ENCODE results near the gene SDHAF3.

The SDHAF3 gene

GRCh38 chr7:97094284-97094930 is 23.1 kb upstream of the SDHAF3 start:
- Histone ChIP-seq H3K4me1 (ENCODE audit: insufficient read depth, poor library complexity, severe bottlenecking) (no peaks in the 10 kb centered on the region), H3K27me3 (ENCODE audit: insufficient read depth, poor library complexity, severe bottlenecking) (peaks cover 12% of the 10 kb centered on the region), H3K9me3 (ENCODE audit: severe bottlenecking) (no peaks in the 10 kb centered on the region), H3K27ac (ENCODE audit: poor library complexity, severe bottlenecking) (no peak overlapping the region), H3K36me3 (ENCODE audit: low read depth) (no peaks in the 10 kb centered on the region), H3K4me3 (ENCODE audit: severe bottlenecking) (no peak overlapping the region)
- DNase-seq (ENCODE audit: low spot score) (no peak), ATAC-seq (ENCODE audit: low read depth) (no peak)
- no peak for TF ChIP-seq CTCF (IDR thresholded peaks at IDR 0.05; ENCODE audit: poor library complexity, severe bottlenecking)

- ATAC-seq (ENCODE audit: low read depth): no peak
- no peak for TF ChIP-seq CTCF (IDR thresholded peaks at IDR 0.05; ENCODE audit: poor library complexity, severe bottlenecking)
- DNase-seq (ENCODE audit: low spot score): no peak
- Histone ChIP-seq H3K9me3 (ENCODE audit: severe bottlenecking) (no peaks in the 10 kb centered on the region), H3K27ac (ENCODE audit: poor library complexity, severe bottlenecking) (no peak overlapping the region), H3K4me1 (ENCODE audit: insufficient read depth, poor library complexity, severe bottlenecking) (no peaks in the 10 kb centered on the region), H3K4me3 (ENCODE audit: severe bottlenecking) (no peak overlapping the region), H3K36me3 (ENCODE audit: low read depth) (no peaks in the 10 kb centered on the region), H3K27me3 (ENCODE audit: insufficient read depth, poor library complexity, severe bottlenecking) (peaks cover 6% of the 10 kb centered on the region)
These were observed 21.5 kb upstream of the SDHAF3 start for GRCh38 chr7:97096037-97096436.

- no peak overlapping the region for H3K4me3 ChIP-seq (ENCODE audit: severe bottlenecking)
- no peak overlapping the region for H3K27ac ChIP-seq (ENCODE audit: poor library complexity, severe bottlenecking)
- DNase-seq (ENCODE audit: low spot score): no peak
- no peak for ATAC-seq (ENCODE audit: low read depth)
- no peaks in the 10 kb centered on the region for H3K9me3 ChIP-seq (ENCODE audit: severe bottlenecking)
- no peaks in the 10 kb centered on the region for H3K4me1 ChIP-seq (ENCODE audit: insufficient read depth, poor library complexity, severe bottlenecking)
- TF ChIP-seq CTCF (IDR thresholded peaks at IDR 0.05; ENCODE audit: poor library complexity, severe bottlenecking): no peak
- peaks cover 2% of the 10 kb centered on the region for H3K27me3 ChIP-seq (ENCODE audit: insufficient read depth, poor library complexity, severe bottlenecking)
- no peaks in the 10 kb centered on the region for H3K36me3 ChIP-seq (ENCODE audit: low read depth)
These were observed 20.8 kb upstream of the SDHAF3 start for GRCh38 chr7:97096661-97097060.

- peak; percentile 94 for ATAC-seq (ENCODE audit: low read depth)
- TF ChIP-seq CTCF (IDR thresholded peaks at IDR 0.05; ENCODE audit: poor library complexity, severe bottlenecking): peak; percentile 84
- H3K4me3 ChIP-seq (ENCODE audit: severe bottlenecking): no peak overlapping the region
- no peaks in the 10 kb centered on the region for H3K36me3 ChIP-seq (ENCODE audit: low read depth)
- no peaks in the 10 kb centered on the region for H3K27me3 ChIP-seq (ENCODE audit: insufficient read depth, poor library complexity, severe bottlenecking)
- DNase-seq (ENCODE audit: low spot score): peak; percentile 65
- no peak overlapping the region for H3K27ac ChIP-seq (ENCODE audit: poor library complexity, severe bottlenecking)
- no peaks in the 10 kb centered on the region for H3K4me1 ChIP-seq (ENCODE audit: insufficient read depth, poor library complexity, severe bottlenecking)
- no peaks in the 10 kb centered on the region for H3K9me3 ChIP-seq (ENCODE audit: severe bottlenecking)
These were observed 12.7 kb upstream of the SDHAF3 start for GRCh38 chr7:97104719-97105238.

- ATAC-seq (ENCODE audit: low read depth) (peak; percentile 51), DNase-seq (ENCODE audit: low spot score) (no peak)
- H3K27me3 ChIP-seq (ENCODE audit: insufficient read depth, poor library complexity, severe bottlenecking): no peaks in the 10 kb centered on the region
- H3K27ac ChIP-seq (ENCODE audit: poor library complexity, severe bottlenecking): no peak overlapping the region
- no peak overlapping the region for H3K4me3 ChIP-seq (ENCODE audit: severe bottlenecking)
- no peaks in the 10 kb centered on the region for H3K4me1 ChIP-seq (ENCODE audit: insufficient read depth, poor library complexity, severe bottlenecking)
- no peaks in the 10 kb centered on the region for H3K36me3 ChIP-seq (ENCODE audit: low read depth)
- TF ChIP-seq CTCF (IDR thresholded peaks at IDR 0.05; ENCODE audit: poor library complexity, severe bottlenecking): no peak
- H3K9me3 ChIP-seq (ENCODE audit: severe bottlenecking): no peaks in the 10 kb centered on the region
These were observed 10.2 kb upstream of the SDHAF3 start for GRCh38 chr7:97107192-97107800.
